DMS114 treated with DMSO at 0.1 percent for 48 hours (cell line): ENCODE data around the gene SETD7.

Source experiments
- DNase-seq: peaks from one replicate; lab custom pipeline; 2025; ENCODE audit not compliant: unreplicated experiment; lab: John Stamatoyannopoulos, UW

The SETD7 gene

DNA sequence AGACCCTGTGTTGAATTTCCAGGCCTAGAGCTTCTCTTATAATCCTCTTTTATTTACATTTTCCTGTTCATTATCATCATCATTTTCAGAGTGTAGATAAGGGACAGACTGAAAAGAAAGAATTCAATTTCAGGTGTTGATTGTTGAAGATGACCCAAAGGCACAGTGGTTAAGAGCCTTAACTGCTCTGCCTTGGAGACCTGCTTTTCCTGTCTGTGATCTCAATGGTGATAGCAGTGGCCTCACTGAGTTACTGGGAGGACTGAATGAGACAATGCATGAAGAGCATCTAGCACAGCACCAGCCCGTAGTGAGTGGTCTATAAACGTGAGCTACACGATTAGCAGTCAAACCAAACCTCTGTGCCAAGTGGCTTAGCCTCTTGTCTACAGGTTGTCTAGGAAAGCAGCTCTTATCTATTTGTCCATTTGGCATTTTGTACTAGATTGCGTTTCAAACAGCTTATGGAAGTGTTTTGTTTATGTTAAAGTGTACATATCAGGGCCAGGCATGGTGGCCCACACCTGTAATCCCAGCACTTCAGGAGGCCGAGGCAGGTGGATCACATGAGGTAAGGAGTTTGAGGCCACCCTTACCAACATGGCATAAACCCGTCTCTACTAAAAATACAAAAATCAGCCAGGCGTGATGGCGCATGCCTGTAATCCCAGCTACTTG, 41.5 kb downstream of the SETD7 start:
- no peak for DNase-seq

DNA sequence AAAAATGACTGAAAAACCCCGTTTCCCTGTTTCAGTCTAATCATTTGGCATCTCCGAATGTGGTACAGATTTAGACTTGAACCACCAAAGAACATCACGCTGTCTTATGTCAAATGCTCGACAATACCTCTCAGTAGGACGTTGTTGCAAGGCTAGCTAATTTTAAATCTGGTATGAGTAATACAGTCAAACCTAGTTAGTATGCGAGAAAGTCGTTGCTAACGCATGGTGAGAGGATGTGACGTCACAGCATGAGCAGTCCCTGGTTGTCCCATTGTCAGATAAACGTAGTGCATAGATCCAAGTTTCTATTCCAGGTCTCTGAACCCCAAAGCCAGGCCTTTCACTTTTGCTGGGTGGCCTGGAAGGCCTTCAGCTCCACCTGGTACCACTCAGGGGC, 44.7 kb downstream of the SETD7 start:
- DNase-seq = no peak

DNA sequence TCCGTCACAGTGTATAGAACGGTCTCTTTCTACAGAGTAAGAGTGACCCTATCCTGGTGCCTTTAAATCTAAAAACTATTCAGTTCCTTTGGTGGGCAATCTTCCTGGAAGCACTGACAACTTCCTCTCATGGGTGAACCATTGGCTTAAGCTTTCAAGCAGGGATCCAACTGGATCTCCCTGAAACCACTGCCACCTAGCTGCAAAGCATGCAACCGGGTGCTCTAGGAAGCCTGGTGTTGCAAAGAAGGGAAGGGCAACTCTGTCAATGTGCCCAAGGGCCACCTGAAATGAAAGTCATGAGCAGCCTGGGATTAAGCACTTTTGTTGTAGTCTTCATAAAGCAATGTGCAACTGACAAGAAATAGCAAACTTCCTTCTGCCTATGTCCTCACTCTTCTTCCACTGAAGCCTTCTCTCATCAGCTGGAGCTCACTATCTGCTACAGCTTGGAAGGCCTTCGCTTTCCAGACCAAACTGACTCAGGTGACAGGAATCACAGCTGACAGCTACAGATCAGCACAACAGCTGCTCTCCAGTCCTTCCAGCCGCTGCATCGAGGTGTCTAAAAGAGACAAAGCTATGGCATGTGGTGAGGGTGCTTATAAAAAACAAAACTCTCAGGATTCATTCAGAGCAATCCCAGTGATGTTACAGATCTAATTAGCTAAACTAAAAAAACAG, 46.1 kb downstream of the SETD7 start:
- no peak for DNase-seq

DNA sequence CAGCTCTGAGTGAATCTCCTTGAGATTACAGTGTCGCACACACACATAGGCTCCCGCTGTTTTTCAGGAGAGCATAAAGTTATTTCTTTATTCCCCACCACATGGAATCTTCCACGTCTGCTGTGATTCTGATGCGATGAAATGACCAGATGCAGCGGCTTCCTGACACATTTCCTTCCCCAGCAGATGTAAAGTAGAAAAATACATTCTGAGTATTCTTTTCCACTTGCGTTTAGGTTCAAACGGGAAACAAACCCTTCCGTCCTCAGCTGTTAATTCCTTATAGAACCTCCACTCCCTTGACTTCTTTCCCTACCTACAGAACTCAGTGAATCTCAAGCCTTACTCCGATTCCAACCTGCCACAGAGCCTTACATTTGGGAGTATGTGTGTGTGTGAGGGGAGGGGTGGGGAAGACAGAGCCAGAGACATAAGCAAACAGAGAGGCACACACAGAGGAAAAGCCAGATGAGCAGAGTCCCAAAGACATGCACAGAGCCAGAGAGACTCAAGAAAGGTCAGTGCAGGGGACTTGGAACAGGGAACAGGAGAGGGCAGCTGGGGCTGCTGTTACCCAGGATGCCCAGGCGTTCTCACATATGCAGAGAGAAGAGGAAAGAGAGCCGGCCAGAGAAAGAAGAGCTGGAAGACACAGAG, 47.3 kb downstream of the SETD7 start:
- DNase-seq = no peak

DNA sequence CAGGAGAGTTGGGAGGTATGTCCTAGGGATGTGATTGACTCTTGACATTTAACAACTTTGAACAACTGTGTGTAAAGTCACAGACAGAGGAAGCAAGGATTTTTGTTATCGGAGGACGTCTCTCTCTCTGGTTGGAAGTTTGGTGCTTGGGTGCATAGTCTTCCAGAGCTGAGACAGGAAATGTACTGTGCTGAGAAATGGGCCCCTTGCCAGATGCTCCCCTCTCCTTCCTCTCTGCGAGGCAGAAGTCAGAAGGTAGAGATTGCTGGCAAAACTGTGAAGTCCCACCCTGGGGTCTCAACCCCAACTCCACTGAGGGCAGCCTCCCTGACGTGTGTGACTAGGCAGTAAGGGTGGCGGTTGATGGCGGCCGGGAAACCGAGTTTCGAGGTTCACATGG, 49.2 kb downstream of the SETD7 start:
- DNase-seq = no peak

DNA sequence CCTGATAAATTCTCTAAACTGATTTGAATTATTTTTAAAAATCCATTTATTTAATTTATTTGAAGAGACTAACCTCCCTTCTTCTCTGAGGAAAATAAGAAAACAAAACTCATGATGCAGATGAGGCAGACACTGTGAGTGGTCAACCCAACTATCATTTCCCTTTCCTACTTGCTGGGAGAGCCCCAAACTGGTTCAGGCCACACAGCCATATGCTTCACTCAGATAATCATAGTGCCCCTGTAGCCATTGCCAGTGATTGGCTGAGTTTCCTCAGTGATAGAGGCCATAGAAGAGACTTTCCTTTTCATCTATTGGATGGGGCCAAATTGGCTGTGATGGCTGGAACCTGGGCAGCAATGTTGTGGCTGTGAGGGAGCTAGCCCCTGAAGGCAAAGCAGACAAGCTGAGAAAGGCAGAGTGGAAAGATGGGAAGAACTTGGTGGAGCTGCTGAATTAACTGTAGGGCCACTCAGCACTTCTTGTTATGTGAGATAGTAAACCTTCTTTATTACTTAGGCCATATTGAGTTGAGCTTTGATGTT, 52.3 kb downstream of the SETD7 start:
- DNase-seq = no peak

DNA sequence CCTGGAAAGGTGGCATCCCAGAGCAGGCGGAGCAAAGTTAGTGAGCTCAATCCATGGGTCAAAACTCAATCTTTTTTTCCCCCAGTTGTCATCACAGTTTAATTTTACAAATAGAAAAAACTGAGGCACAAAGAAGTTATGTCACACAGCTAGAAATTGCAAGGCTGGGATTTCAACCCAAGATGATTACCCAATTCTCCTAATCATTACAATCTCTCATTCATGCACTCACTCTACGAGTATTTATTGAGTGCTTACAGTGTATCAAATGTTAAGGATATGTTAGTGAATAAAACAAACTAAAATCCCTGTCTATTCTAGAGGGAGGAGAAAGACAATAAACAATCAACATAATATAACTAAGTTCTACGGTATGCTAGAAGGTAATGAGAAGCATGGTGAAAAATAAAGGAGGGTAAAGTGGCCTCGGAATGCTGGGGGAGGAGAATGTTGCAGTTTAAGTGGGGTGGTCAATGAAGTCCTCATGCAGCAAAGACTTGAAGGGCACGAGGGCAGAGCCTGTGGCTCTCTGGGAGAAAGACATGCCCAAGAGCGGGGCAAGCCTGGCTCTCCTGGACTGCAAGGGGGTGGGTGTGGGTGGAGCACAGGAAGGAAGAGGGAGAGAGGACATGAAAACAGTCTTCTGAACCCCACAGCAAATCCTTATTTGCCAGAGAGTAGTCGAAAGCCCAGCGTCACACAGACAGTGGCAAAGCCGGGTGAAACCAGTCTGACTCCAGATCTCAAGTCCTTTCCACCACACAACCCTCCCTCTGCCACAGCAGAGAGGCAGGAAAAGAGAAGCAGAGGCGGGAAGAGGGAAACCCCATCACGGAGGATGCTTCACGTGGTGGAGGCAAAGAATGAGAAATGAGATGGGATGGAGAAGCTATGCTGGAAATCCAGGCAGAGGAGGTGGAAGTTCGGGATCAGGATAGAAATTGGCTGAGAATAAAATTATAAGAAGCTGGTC, 53.8 kb downstream of the SETD7 start:
- no peak for DNase-seq

DNA sequence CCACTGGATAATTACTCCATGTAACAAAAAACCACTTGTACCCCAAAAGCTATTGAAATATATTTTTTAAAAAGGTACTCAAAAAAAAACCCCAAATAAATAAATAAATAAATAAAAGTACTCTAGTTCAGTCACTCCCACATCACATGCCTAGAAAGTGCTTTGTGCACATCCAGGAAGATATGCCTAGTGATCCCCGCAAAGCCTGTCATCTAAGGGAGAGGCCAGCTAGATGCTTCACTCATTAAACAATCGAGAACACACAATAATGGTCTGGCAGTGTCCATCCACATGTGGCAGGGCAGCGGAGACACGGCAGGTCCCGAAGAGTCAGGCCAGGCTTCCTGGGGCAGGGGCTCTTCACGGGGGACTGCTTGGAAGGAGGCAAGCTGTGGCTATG, 54.5 kb downstream of the SETD7 start:
- no peak for DNase-seq

DNA sequence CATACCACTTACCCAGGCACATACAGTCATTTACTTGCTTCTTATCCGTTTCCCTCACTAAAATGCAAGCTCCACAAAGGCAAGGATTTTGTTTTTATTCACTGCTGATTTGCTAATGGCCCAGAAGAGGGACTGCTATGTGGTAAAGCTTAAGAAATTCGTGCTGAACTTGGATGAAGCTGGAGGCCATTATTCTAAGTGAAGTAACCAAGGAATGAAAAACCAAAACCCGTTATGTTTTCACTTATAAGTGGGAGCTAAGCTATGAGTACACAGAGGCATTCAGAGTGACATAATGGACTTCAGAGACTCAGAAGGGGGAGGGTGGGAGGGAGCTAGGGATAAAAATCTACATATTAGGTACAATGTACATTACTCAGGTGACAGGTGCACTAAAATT, 54.9 kb downstream of the SETD7 start:
- no peak for DNase-seq

DNA sequence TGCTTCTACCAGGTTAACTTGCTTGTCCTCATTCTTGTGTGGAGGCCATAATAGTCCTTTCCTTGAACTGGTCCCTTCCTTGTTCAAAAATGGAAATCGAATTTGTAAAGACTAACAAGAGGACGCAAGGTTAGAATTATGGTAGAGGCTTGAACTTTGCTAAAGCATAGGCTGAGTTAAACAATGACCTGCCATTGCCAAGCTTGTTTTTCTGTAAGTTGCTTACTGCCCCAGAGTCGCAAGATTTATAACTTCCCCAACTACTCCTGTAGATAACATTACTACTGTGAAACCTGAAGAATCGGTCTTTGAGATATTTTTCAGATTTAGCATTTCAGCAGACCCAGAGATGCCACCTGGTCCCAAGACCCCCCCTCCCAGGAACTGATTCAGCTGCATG, 56.8 kb downstream of the SETD7 start:
- DNase-seq = no peak

DNA sequence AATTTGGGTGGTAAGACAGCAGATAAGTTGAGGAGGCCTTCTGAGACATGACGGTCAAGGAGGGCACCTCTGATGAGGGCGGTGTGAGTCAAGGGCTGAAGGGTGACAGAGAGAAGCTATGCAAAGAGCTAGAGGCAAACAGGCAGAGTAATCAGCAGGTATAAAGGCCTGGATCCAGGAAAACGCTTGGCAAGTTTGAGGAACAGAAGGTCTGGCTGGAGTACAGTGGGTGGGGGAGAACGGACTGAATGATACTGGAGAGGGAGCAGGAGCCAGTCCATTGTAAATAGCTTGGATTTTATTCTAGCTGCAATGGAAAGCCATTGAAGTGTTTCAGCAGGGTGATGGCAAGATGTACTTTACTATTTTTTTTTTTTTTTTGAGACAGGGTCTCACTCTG, 62.8 kb downstream of the SETD7 start:
- DNase-seq = no peak

DNA sequence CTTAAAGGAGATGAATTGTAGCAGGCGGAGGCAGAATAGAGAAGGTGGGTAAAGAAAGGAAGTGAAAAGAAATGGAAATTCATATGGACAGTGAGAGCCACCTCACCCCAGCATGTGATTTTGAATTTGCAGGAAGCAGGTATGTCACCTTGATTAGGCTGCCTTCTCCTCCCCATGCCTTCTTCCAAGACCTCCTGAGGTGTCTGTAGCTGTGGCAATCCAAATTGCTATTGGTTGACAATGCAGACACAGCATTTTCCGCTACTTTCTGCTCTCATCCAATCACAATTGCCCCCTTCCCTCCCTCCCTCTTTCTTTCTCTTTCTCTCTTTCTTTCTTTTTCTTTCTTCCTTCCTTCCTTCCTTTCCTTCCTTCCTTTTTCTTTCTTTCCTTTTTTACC, 63.6 kb downstream of the SETD7 start:
- DNase-seq = no peak

DNA sequence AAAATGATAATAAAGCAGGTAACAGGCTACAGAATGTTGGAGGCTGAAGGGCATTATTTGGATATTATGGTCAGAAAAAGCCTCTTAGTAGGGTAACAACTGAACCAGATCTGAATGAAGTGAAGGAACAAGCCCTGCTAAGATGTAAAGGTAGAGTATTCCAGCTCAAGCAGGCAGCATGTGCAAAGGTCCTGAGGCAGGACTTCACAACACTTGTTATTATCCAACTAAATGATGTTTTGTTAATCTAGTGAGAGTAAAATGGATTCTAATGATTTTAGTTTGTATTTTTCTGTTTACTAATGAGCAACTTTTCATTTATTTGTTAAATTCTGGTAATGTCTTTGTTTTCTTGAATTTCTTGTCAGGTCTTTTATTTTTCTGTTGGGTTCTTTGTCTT, 66.4 kb downstream of the SETD7 start:
- no peak for DNase-seq

DNA sequence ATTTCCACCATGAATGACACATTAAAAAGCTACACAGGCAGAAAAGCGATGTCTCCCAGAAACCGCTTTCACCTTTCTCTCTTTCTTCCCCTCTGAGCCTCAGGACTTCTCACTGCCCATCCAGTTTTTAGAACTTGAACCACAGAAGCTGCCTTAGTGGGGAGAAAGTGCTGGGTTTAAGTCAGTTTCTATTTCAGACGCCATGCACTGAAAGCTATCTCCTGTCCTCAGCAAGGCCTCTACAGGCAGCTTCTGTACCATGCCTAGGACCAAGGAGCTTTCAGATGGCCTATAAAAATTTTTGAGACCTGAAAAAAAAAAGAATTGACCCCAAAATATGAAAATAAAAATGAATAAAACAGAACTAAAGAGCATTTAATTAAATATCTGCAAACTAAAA, 67.6 kb downstream of the SETD7 start:
- DNase-seq = no peak

DNA sequence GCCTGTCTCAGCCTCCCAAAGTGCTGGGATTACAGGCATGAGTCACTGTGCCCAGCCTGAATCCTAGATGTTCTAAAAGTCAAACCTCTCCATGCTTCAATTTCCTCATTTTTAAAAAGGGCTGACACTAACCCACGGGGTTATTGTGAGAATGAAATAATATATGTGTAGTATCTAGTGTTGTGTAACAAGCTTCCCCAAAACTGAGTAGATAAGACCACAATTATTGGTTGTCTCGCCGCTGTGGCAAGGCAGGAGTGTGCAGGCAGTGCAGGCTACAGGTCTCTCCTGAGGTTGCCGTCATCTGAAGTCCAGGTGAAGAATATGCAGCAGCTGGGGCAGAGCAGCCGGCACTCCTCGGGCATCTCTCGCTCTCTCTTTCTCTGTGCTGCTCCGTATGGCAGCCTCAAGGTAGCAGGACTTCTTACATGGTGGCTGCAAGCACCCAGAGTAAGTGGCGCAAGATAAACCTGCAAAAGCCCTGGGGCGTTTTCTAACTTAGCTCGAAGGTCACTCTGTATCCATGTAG, 71.2 kb downstream of the SETD7 start:
- DNase-seq = no peak

DNA sequence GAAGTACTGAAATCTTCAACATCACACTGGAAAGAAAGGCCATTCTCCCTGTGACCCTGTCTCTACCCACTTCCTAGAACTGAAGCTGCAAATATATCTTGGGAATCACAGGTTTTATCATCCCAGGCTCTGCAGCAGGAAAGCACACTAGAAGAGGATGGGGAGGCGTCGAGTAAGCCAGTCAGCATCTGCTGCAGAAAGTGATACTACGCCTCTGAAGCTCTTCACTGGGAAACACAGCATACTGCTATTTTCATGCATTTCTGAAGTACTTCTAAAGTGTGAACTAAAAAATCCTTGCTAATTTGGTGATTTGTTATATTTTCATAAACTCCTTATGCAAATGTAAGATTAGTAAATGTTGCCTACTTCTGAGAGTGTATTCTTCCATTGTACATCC, 73.0 kb downstream of the SETD7 start:
- DNase-seq = no peak

DNA sequence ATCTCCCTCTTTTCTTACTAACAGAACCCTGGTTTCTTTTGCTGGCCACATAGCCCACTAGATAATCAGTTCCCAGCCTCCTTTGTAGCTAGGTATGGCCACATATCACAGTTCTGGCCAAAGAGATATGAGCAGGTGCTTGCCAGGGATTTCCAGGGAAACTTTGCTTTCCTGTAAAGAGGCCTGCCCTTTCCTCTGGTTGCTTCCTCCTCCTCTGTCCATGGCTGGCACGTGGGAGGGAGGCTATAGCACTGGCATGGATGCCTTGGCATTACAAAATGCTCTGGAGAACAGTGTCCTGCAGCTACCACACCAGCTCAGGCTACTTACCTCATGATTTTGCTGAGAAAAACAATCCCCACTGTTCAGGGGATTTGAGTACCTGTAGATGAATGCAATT, 74.6 kb downstream of the SETD7 start:
- DNase-seq = no peak

DNA sequence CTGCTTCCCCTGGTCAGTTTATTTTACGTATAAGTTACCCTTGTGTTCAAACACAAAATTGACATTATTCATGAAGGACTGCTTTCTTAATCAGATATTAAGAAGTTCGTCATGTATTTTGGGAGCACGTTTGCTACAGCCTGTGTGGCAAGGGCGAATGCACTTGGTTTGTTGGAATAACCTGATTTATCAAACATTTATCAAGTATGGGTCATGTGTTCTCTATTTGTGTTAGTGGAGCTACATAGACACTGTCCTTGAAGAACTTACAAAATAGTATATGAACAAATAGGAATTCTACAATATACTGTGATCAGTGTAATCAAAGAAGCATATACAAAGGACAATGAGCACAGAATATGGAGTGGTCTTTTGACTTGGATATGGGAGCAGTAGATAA, 79.7 kb downstream of the SETD7 start:
- DNase-seq = no peak

DNA sequence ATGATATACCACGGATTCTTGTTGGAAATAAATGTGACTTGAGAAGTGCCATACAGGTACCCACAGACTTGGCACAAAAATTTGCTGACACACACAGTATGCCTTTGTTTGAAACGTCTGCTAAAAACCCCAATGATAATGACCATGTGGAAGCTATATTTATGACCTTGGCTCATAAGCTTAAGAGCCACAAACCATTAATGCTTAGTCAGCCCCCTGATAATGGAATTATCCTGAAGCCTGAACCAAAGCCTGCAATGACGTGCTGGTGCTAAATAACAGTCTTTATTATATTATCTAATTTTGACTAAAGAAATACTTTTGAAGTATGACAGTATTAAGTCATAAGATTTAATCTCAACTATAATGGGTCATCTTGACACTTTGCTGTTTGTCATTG, 83.2 kb downstream of the SETD7 start:
- no peak for DNase-seq

DNA sequence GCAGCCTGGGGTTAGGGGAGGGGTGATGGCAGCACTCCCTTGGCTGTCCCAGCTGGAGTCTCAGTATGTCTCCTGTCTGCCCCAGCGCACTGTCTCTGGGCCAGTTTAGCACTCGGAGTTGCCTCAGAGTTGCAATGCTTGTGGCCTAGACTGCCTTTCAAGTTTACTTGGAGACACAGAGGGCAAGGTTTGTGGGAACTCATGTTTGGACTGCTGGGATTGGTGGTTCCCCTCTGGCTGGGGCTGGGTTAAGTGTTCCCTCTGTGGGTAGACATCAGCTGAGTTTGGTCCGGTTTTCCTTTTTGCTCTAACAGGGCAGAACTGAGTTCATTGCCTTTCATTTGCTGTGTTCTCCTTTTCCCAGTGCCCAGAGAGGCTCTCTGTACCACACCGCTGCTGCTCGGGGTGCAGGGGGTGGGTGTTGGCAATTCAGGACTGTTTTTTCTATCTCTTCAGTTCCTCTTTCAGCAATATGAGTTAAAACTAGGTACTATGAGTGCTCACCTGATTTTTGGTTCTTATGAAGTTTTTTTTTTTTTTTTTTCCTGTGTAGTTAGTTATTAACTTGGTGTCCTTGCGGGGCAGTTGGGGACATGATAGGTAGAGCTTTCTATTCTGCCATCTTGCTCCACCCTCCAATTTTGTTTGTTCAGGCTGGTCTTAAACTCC, 84.9 kb downstream of the SETD7 start:
- DNase-seq = no peak
